ENCODE data around the gene CFAP157. TPM values are rescaled to one million over a fixed set of nuclear protein-coding genes. Genes with fewer than 3 reads are reported as not detected.

Gene CFAP157
- total RNA-seq, 1 donor from 2014 or later, result 0.24 TPM

DNA sequence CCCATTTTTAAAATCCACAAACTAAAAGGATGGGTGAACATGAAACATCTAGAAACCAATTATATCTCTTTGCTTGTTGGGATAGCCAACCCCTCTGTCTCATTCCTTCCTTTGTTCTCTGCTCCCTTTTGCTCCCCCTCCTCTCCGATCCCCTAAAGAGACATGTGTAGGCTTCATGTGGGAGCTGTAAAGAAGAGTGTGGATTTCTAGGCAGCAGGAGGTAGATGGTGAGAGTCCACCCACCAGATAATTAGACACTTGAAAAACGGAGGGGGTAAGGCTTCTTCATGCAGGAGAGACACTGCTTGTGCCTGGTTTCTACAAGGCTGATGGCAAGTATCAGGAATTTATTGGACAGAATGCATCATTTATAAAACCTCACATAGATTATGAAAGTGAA, 27.3 kb upstream of the CFAP157 start:
- peaks cover 53% of the 10 kb centered on the region for H3K36me3 Mint-ChIP-seq (ENCODE audit: unreplicated experiment)
- no peak overlapping the region for H3K27ac Mint-ChIP-seq (ENCODE audit: unreplicated experiment)
- no peaks in the 10 kb centered on the region for H3K9me3 Mint-ChIP-seq (ENCODE audit: unreplicated experiment)
- DNase-seq (ENCODE audit: extremely low spot score, unreplicated experiment), result no peak
- no peak overlapping the region for H3K4me3 Mint-ChIP-seq (ENCODE audit: unreplicated experiment)
- H3K4me1 Mint-ChIP-seq (ENCODE audit: unreplicated experiment), result peaks cover 12% of the 10 kb centered on the region
- no peaks in the 10 kb centered on the region for H3K27me3 Mint-ChIP-seq (ENCODE audit: unreplicated experiment)
- TF ChIP-seq, protein P1, sequence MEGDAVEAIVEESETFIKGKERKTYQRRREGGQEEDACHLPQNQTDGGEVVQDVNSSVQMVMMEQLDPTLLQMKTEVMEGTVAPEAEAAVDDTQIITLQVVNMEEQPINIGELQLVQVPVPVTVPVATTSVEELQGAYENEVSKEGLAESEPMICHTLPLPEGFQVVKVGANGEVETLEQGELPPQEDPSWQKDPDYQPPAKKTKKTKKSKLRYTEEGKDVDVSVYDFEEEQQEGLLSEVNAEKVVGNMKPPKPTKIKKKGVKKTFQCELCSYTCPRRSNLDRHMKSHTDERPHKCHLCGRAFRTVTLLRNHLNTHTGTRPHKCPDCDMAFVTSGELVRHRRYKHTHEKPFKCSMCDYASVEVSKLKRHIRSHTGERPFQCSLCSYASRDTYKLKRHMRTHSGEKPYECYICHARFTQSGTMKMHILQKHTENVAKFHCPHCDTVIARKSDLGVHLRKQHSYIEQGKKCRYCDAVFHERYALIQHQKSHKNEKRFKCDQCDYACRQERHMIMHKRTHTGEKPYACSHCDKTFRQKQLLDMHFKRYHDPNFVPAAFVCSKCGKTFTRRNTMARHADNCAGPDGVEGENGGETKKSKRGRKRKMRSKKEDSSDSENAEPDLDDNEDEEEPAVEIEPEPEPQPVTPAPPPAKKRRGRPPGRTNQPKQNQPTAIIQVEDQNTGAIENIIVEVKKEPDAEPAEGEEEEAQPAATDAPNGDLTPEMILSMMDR (IDR thresholded peaks at IDR 0.05), result no peak

DNA sequence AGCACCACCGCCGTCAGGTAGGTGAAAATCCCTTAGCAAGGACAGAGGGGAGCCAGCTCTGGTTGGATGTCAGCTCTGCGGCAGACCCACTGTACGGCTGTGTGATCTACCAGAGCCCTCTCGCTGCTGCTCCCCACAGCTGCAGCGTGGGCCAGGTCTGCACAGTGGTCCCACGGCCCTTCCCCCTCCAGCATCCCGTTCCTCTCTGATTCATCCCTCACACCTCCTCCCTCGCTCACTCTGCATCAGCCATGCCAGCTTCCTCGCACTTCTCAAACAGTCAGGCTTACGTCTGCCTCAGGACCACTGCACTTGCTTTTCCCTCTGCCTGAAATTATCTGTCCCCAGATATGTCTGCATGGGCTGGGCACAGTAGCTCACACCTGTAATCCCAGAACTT, 26.6 kb upstream of the CFAP157 start:
- no peaks in the 10 kb centered on the region for H3K9me3 Mint-ChIP-seq (ENCODE audit: unreplicated experiment)
- H3K27me3 Mint-ChIP-seq (ENCODE audit: unreplicated experiment), result no peaks in the 10 kb centered on the region
- H3K4me3 Mint-ChIP-seq (ENCODE audit: unreplicated experiment), result no peak overlapping the region
- peaks cover 48% of the 10 kb centered on the region for H3K36me3 Mint-ChIP-seq (ENCODE audit: unreplicated experiment)
- TF ChIP-seq, protein P1 (IDR thresholded peaks at IDR 0.05), result no peak
- H3K4me1 Mint-ChIP-seq (ENCODE audit: unreplicated experiment), result peaks cover 19% of the 10 kb centered on the region
- no peak for DNase-seq (ENCODE audit: extremely low spot score, unreplicated experiment)
- H3K27ac Mint-ChIP-seq (ENCODE audit: unreplicated experiment), result no peak overlapping the region

DNA sequence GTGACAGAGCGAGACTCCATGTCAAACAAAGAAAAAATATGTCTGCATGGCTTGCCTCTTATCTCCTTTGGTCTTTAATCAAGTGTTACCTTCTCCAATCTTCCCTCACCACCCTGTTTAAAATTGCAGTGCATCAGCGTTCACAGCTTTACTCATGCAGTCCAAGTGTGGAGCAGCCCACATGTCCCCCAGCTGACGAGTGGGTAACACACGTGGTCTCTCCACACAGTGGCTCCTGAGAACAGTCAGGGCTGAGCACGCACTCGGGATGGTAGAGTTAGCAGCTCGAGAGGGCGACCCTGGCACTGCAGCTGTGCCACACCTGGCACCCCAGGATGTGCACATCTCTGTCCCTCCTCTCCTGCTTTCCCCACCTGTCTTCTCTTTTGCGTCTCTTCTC, 25.9 kb upstream of the CFAP157 start:
- no peak for DNase-seq (ENCODE audit: extremely low spot score, unreplicated experiment)
- Mint-ChIP-seq H3K27ac (ENCODE audit: unreplicated experiment) (no peak overlapping the region), H3K27me3 (ENCODE audit: unreplicated experiment) (no peaks in the 10 kb centered on the region), H3K4me1 (ENCODE audit: unreplicated experiment) (peaks cover 22% of the 10 kb centered on the region), H3K36me3 (ENCODE audit: unreplicated experiment) (peaks cover 44% of the 10 kb centered on the region), H3K9me3 (ENCODE audit: unreplicated experiment) (no peaks in the 10 kb centered on the region), H3K4me3 (ENCODE audit: unreplicated experiment) (no peak overlapping the region)
- TF ChIP-seq, protein P1 (IDR thresholded peaks at IDR 0.05), result no peak

DNA sequence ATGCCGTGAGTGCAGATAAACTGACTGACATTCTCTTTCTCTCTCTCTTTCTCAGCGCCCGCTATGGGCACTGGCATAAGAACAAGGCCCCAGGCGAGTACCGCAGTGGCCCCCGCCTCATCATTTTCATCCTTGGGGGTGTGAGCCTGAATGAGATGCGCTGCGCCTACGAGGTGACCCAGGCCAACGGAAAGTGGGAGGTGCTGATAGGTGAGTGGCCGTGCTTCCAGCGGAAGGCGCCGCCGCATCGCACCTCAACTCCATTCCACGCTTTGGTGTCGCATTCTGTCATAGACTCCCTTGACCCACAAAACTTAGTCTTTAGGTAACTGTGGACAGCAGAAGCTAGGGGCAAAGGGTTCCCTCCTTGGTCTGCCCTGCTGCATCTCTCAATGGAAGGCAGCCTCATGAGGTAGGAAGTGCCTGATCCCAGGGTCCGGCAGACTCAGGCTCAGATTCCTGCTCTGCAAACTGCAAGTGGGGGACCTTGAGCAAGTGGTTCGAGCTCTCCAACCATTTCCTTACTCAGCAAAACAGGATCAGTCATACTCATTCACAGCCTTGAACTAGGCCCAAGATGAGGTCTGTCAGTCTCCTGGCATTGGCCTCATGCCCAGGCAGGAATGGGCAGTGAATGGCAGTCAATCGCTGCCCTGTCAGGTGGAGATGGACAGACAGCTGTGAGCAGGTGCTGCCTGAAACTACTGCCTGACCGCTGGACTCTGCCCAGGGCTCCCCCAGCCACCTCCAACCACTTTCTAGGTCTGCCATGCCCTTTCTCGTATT, 24.2 kb upstream of the CFAP157 start:
- Mint-ChIP-seq H3K4me3 (ENCODE audit: unreplicated experiment) (no peak overlapping the region), H3K9me3 (ENCODE audit: unreplicated experiment) (no peaks in the 10 kb centered on the region), H3K4me1 (ENCODE audit: unreplicated experiment) (peaks cover 35% of the 10 kb centered on the region), H3K27me3 (ENCODE audit: unreplicated experiment) (no peaks in the 10 kb centered on the region), H3K27ac (ENCODE audit: unreplicated experiment) (peak overlapping the region; percentile 95), H3K36me3 (ENCODE audit: unreplicated experiment) (peaks cover 43% of the 10 kb centered on the region)
- DNase-seq (ENCODE audit: extremely low spot score, unreplicated experiment), result no peak
- TF ChIP-seq, protein P1 (IDR thresholded peaks at IDR 0.05), result no peak

DNA sequence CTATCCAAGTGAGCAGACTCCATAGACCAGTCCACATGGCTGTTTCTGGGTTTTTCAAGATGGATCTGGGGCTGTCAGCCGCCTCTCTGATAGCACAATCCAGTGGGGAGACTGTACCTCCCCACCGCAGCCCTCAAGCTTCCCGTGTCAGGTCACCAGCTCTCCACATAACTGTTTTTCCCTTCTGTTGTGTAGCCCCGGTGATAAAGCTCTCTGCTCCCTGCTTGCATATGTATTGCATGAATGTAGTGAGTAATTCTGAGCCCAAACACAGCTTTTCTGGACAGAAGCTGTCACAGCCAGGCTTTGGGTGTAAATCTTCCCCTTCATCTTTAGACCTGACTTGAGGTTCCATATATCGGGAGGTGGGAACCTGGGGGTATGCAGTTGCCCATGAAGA, 23.1 kb upstream of the CFAP157 start:
- H3K36me3 Mint-ChIP-seq (ENCODE audit: unreplicated experiment), result peaks cover 39% of the 10 kb centered on the region
- DNase-seq (ENCODE audit: extremely low spot score, unreplicated experiment), result no peak
- peak overlapping the region; percentile 95 for H3K27ac Mint-ChIP-seq (ENCODE audit: unreplicated experiment)
- no peaks in the 10 kb centered on the region for H3K27me3 Mint-ChIP-seq (ENCODE audit: unreplicated experiment)
- TF ChIP-seq, protein P1 (IDR thresholded peaks at IDR 0.05), result no peak
- no peaks in the 10 kb centered on the region for H3K9me3 Mint-ChIP-seq (ENCODE audit: unreplicated experiment)
- no peak overlapping the region for H3K4me3 Mint-ChIP-seq (ENCODE audit: unreplicated experiment)
- H3K4me1 Mint-ChIP-seq (ENCODE audit: unreplicated experiment), result peaks cover 35% of the 10 kb centered on the region
